Activated effector memory CD4-positive, alpha-beta T cell treated with Interleukin-2 at 50 U/mL for 16 hours (primary cell): ENCODE data around the gene KLHDC9.
A peak's percentile ranks its signal among the peaks of the same experiment; 100 is the strongest.
"Not testable (repeated sequence)": the region's sequence is repeated elsewhere in the genome, so short reads cannot be mapped to it uniquely, and the experiment has no call there.

Experiments
- DNase-seq: peaks from one replicate; pipeline ENCODE4 v3.0.0-alpha.2; 2020

The KLHDC9 gene

DNA sequence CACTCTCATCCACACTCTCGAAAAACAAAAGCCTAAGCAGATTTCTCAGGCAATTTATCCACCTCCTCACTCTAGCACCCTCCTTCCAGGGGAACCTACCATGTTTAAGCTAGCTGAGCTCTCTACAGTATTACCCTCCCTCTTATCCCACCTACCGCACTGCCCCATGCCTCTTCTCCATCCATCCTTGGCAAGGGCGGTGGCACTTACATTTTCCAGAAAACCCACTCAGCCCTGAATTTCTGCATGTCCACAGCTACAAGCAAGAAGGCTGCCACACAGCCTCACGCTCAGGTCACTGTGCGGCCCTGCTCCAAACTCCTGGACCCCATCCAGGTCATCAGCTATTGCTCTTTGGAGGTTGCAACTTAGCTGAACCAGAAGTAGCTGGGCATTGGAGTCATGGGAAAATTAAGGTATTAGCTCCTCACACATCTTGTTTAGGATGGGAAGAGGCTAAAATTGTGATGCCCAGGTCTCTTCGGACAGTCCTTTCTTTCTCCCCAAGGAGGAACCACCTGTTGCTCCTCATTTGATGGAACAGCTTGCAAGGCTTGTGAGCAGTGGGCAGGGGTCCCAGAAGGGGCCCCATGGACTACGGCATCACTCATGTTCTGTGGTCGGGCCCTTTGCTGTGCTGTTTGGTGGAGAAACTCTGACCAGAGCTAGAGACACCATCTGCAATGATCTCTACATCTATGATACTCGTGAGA is 1.1 kb downstream of the KLHDC9 start:
- no peak for DNase-seq

- no peak for DNase-seq
Observed at GRCh38 chr1:161100556-161100955, 2.4 kb downstream of the KLHDC9 start.

DNA sequence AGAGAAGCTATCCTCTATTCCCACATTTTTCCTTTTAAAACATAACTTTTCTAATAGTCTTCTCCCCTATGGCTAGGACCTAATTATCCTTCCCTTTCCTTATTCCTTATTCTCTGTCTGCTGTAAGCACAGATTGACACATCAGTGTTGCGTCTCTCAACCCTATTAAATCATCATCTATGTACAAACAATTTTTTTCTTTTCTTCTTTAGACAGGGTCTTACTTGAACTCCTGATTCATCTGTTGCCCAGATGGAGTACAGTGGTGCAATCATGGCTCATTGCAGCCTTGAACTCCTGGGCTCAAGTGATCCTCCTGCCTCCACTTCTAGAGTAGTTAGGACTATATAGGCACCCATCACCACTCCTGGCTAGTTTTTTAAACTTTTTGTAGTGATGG is 8.3 kb downstream of the KLHDC9 start:
- DNase-seq = no peak

DNA sequence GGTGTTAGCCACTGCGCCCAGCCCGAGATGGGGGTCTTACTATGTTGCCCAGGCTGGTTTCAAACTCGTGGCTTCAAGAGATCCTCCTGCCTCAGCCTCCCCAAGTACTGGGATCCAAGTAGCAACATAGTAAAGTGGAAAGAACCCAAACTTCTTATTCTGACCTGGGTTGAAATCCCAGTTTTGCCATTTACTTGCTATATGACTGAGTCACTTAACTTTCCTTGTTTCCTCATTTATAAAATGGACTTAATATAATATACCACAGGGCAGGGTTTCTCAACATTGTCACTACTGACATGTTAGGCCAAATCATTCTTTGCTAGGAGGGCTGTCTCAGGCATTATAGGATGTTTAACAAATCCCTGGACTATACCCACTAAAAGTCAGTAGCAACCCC is 13.0 kb downstream of the KLHDC9 start:
- no peak for DNase-seq

DNA sequence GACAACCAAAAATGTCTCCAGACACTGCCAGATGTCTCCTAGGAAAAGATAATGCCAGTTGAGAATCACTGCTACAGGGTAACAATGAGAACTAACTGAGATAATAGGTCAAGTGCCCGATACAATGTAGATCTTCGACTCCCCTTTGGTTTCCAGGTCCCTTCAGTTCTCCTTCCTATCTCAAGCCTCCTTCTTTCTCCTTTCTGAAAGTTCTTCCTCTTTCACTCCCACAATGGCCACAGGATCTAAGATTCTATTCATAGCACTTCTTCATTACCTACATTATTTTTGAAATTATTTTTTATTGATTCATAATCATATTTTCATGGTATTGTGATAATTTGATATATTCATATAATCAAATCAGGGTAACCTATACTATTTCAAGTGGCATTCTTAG is 13.4 kb downstream of the KLHDC9 start:
- DNase-seq = no peak

- DNase-seq = no peak
Observed at GRCh38 chr1:161113915-161114314, 15.8 kb downstream of the KLHDC9 start.

GRCh38 chr1:161114556-161114955 is 16.4 kb downstream of the KLHDC9 start:
- no peak for DNase-seq

DNA sequence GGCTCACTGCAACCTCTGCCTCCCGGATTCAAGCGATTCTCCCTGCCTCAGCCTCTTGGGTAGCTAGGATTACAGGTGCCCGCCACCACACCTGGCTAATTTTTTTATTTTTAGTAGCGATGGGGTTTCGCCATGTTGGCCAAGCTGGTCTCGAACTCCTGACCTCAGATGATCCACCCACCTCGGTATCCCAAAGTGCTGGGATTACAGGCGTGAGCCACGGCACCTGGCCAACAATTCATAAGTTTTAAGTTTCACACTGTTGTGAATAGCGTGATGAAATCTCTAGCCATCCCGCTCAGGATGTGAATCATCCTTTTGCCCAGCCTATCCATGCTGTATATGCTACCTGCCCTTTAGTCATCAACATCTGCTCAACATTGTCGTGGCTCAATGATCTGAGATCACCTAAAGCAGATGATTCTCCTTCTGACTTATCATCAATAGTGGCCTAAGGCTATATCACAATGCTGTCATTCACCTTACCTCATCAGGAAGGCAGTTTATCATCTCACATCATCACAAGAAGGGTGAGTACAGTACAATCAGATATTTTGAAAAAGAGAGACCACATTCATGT is 17.1 kb downstream of the KLHDC9 start:
- no peak for DNase-seq

- not testable (repeated sequence) for DNase-seq
Observed at GRCh38 chr1:161115961-161116360, 17.8 kb downstream of the KLHDC9 start.

DNA sequence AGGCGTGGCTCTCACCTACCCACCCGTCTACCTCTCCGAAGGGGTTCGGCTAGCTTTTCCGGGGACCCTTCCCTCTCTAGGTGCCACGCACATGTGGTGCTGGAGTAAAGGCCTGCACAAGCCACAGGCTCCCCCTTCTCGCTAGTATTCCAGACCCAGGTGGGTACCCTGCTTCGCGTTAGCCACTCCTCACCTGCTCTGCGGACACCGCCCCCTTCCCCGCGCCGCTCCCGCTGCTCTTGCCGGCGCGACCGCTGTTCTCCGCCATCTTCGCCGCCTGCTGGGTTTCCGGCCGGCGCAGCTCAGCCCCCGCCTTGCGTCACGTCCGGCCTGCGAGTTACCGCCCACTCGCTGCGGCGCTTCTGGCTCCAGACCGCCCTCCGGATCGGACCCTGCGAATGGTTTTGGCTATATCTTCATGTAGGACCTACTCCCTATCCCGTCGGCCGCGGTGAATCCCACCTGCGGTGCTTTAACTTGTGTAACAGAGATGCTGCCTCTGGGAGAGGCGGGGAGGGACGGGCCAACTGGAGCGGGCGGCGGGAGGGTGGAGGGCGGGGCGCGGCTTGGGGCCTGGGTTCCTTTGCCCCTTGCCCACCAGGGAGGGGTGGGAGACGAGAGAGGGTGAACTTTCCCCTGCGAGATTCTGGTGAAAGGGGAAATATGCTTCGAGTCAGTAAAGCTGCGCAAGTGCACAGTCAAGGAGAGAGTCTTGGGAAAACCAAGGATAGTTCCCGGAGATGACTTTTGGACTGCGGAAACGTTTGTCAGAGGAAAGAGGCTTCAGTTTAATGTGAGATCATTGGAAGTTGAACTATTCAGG is 19.8 kb downstream of the KLHDC9 start, which contains the start of the genes NIT1 and PFDN2:
Gene NIT1 (plus strand): TSS at position 347 of the 823 bp plus-strand sequence. CDS start 72 bp downstream, at position 419.
Gene PFDN2 (minus strand): TSS at position 279 of the 823 bp plus-strand sequence. CDS start 11 bp downstream, at position 268.
- DNase-seq = peak; percentile 76

DNA sequence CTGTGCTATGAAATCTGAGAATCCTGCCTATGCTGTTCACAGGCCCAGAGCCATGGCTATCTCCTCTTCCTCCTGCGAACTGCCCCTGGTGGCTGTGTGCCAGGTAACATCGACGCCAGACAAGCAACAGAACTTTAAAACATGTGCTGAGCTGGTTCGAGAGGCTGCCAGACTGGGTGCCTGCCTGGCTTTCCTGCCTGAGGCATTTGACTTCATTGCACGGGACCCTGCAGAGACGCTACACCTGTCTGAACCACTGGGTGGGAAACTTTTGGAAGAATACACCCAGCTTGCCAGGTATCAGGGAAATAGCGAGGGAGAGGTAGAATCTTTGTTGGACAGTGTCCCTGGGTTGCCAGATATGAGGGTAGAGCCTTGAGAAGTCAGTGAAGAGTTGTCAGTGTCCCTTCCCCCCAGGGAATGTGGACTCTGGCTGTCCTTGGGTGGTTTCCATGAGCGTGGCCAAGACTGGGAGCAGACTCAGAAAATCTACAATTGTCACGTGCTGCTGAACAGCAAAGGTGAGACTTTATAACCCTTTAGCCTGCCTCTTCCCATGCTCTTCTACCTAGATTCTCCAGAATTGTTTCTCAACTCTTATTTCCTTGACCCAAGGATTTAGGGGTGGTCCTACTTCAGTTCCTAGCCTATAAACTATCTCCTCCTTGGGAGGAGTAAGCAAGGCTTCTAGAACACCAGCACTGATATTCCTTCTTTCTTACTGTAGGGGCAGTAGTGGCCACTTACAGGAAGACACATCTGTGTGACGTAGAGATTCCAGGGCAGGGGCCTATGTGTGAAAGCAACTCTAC is 21.1 kb downstream of the KLHDC9 start:
- DNase-seq = no peak

DNA sequence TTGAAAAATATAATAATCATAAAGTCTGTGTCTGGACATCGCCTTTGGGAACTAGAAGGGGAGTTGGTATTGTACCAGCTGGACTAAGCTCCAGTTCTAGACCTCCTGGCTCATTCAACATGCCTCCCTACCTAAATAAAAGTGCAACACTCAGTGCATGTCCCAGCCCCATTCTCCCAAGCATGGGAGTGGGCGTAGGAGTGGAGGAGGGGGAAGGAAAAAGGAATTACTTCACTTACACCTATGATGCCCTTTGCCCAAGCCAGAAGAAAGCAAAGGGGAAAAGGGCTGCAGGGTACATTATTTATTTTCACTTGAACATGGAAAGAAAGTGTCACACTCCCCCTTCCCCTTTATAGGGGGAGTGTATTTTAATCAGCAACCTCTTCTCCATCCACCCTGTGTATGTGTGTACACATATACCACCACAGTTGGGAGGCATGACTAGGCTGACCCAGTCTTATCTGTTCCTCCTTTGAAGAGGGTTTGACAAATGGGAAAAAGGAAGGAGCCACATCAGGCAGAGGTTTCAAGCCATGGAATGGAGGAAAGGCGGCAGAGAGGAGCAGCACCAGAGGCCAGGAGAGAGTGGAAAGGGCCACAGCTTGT is 23.0 kb downstream of the KLHDC9 start:
- DNase-seq = no peak

DNA sequence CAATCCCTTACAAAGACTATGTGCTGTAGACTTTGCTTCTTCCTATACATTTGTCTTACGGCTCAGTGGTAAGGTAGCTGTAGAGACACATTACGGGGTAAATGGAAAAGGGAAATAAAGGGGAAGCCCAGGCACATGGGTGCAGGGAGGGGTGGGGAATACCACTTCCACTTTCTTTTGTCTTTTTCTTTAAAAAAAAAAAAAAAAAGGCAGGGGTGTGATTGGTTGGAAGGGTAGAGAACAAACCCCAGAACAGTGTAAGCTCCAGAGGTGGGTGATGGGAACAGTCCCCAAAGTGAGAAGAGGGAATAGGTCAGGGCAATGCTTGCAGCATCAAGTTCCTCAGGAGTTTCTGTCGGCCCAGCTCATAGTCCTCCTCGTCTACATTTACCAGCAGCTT is 23.7 kb downstream of the KLHDC9 start:
- no peak for DNase-seq

DNA sequence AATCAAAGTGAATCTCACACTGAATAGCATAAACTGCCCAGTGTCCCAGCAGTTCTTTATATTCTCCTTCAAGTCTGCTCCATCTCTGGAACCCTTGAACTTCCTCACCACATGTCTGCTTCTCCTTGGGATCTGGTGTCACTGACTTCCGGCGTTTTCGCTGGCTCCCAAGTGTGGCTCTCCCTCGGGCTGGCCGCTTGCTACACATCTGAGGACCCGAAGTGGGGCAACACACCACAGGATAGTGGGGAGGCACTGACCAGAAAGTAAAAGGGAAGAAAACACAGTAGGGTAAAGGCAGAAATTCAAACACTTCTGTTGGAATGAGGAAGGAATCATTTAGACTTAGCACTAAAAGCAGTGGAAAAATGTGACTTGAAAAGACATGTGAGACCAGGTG is 24.8 kb downstream of the KLHDC9 start:
- DNase-seq = no peak

GRCh38 chr1:161127649-161128048 is 29.5 kb downstream of the KLHDC9 start:
- no peak for DNase-seq

DNA sequence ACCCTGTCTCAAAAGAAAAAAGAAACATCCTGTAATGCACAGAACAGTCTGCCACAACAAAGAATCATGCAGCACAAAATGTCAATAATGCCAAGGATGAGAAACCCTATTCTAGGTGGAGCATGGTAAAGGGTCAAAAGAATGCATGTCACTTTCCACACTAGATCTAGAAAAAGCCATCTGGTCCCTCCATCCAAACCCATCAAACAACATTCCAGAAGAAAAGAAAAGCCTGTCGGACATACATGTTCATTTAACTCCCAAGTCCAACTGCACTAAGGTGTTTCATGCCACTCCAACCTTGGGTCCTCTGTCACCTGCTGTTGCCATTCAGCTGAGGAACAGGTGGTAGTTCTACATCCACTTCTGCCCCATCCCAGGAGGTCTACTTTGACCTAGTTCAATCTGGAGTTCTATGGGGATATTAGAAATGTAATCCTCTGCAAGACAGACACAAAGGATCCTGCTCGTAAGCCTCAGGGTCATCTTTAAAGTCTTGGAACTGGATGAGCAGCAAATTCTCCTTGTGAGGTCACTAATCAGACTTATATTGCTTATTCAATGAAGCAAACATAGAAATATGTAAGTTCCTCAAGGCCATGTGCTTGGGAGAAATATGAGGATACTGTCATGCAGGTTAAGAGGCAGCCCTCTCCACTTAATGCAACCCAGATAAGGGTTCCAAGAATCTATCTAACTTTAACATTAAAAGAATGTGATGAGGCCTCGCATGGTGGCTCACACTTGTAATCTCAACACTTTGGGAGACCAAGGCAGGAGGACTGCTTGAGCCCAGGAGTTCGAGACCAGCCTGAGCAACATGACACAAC is 30.6 kb downstream of the KLHDC9 start:
- no peak for DNase-seq

DNA sequence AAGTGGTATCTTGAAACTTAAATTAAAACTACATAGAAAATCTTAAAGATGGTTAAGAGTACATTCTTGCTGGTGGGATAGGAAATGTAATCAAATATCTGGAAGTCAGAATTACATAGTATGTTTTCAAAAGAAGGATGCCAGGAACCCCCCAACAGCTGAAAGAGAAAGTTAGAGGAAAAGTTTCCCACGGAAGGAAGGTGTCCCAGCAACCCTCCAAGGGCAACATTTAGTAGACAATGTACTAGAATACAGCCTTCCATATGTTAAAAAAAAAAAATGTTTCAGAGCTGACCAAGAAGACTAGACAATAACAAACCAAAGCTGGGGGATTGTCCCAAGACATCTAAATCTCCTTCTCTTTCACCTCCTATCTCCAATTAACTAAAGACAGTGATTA is 32.1 kb downstream of the KLHDC9 start:
- DNase-seq = no peak

GRCh38 chr1:161131523-161132409 is 33.6 kb downstream of the KLHDC9 start:
- no peak for DNase-seq

- peak; percentile 87 for DNase-seq
Observed at GRCh38 chr1:161132410-161133219, 34.5 kb downstream of the KLHDC9 start, which contains the start of gene DEDD. Gene DEDD (minus strand): TSS chr1:161132667. CDS start chr1:161124462, 8,205 bp downstream.
